Stimulated activated naive CD8-positive, alpha-beta T cell treated with anti-CD3 and anti-CD28 coated beads, Interleukin-15, Interleukin-2, amounts not matched to agents 100 ng/mL and 50 ng/mL, for 24 hours (primary cell): ENCODE measurements around the gene CACHD1.

Experiments used
- H3K27ac Mint-ChIP-seq: one replicate; pipeline ENCODE4 v1.8.0; 2021; ENCODE audit warnings: mild to moderate bottlenecking, mixed read lengths
- H3K27me3 Mint-ChIP-seq: one replicate; pipeline ENCODE4 v1.8.0; 2021; ENCODE audit warnings: mixed read lengths
- H3K36me3 Mint-ChIP-seq: one replicate; pipeline ENCODE4 v1.8.0; 2021; ENCODE audit warnings: low read depth, mixed read lengths
- H3K4me1 Mint-ChIP-seq: one replicate; pipeline ENCODE4 v1.8.0; 2021; ENCODE audit warnings: low read depth, mixed read lengths
- H3K4me3 Mint-ChIP-seq: one replicate; pipeline ENCODE4 v1.8.0; 2021; ENCODE audit warnings: mild to moderate bottlenecking, mixed read lengths
- H3K9me3 Mint-ChIP-seq: one replicate; pipeline ENCODE4 v1.8.0; 2021; ENCODE audit warnings: mixed read lengths

Gene CACHD1

GRCh38 chr1:64482128-64482527 lies 12.2 kb downstream of the CACHD1 start:
- Mint-ChIP-seq H3K27ac (no peak overlapping the region), H3K27me3 (no peaks in the 10 kb centered on the region), H3K9me3 (no peaks in the 10 kb centered on the region), H3K36me3 (no peaks in the 10 kb centered on the region), H3K4me3 (no peak overlapping the region), H3K4me1 (no peaks in the 10 kb centered on the region)

DNA sequence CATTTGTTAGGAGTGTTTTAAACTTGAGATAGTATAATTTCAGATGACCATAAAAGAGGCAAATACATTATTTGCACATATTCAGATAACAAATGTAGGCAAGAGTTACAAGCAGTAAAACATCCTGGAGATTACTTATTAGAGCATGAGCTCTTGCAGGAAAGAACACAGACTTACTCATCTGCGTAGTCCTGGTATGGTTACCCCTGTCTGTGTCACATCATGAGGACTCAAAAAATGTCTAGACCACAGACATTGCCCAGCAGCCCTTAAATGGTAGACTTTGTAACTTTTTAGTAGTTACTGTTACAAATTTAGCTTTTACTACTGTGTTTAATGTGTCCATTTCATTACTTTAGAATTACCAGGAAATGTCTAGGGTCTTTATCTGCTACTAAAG lies 12.8 kb downstream of the CACHD1 start:
- Mint-ChIP-seq H3K9me3 (no peaks in the 10 kb centered on the region), H3K4me1 (no peaks in the 10 kb centered on the region), H3K27me3 (no peaks in the 10 kb centered on the region), H3K27ac (no peak overlapping the region), H3K36me3 (no peaks in the 10 kb centered on the region), H3K4me3 (no peak overlapping the region)

- H3K36me3 Mint-ChIP-seq = no peaks in the 10 kb centered on the region
- H3K27me3 Mint-ChIP-seq = no peaks in the 10 kb centered on the region
- no peaks in the 10 kb centered on the region for H3K9me3 Mint-ChIP-seq
- H3K4me3 Mint-ChIP-seq = no peak overlapping the region
- H3K27ac Mint-ChIP-seq = no peak overlapping the region
- no peaks in the 10 kb centered on the region for H3K4me1 Mint-ChIP-seq
Observed at GRCh38 chr1:64483731-64484414, 13.9 kb downstream of the CACHD1 start.

DNA sequence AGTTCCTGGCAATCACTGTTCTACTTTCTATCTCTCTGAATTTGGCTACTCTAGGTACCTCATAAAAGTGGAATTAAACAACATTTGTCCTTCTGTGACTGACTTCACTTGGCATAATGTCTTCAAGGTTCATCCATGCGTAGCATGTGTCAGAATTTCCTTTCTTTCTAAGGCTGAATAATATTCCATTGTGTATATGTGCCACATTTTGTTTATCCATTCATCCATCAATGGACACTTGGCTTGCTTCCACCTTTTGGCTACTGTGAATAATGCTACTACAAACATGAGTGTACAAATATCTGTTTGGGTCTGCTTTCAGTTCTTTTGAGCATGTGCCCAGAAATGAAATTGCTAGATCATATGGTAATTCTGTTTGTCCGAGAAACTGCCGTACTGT lies 14.7 kb downstream of the CACHD1 start:
- Mint-ChIP-seq H3K4me1 (no peaks in the 10 kb centered on the region), H3K9me3 (no peaks in the 10 kb centered on the region)

GRCh38 chr1:64486193-64486592 lies 16.3 kb downstream of the CACHD1 start:
- H3K4me3 Mint-ChIP-seq = no peak overlapping the region
- H3K27me3 Mint-ChIP-seq = no peaks in the 10 kb centered on the region
- no peak overlapping the region for H3K27ac Mint-ChIP-seq
- H3K36me3 Mint-ChIP-seq = no peaks in the 10 kb centered on the region
- peaks cover 7% of the 10 kb centered on the region for H3K4me1 Mint-ChIP-seq
- H3K9me3 Mint-ChIP-seq = no peaks in the 10 kb centered on the region

More for the DNA sequence above, 14.7 kb downstream of the CACHD1 start:
- Mint-ChIP-seq H3K27me3 (no peaks in the 10 kb centered on the region), H3K4me3 (no peak overlapping the region), H3K36me3 (no peaks in the 10 kb centered on the region), H3K27ac (no peak overlapping the region)

GRCh38 chr1:64487061-64487460 lies 17.1 kb downstream of the CACHD1 start:
- peaks cover 7% of the 10 kb centered on the region for H3K4me1 Mint-ChIP-seq
- H3K9me3 Mint-ChIP-seq = no peaks in the 10 kb centered on the region
- no peak overlapping the region for H3K4me3 Mint-ChIP-seq
- no peaks in the 10 kb centered on the region for H3K27me3 Mint-ChIP-seq
- H3K36me3 Mint-ChIP-seq = no peaks in the 10 kb centered on the region
- H3K27ac Mint-ChIP-seq = no peak overlapping the region

- Mint-ChIP-seq H3K36me3 (no peaks in the 10 kb centered on the region), H3K4me3 (no peak overlapping the region), H3K4me1 (peaks cover 7% of the 10 kb centered on the region), H3K27me3 (peaks cover 4% of the 10 kb centered on the region), H3K27ac (no peak overlapping the region), H3K9me3 (no peaks in the 10 kb centered on the region)
Observed at GRCh38 chr1:64488862-64489261, 18.9 kb downstream of the CACHD1 start.

GRCh38 chr1:64489707-64490106 lies 19.8 kb downstream of the CACHD1 start:
- Mint-ChIP-seq H3K27me3 (peaks cover 5% of the 10 kb centered on the region), H3K4me3 (no peak overlapping the region), H3K4me1 (peaks cover 9% of the 10 kb centered on the region), H3K36me3 (no peaks in the 10 kb centered on the region), H3K9me3 (no peaks in the 10 kb centered on the region), H3K27ac (no peak overlapping the region)

DNA sequence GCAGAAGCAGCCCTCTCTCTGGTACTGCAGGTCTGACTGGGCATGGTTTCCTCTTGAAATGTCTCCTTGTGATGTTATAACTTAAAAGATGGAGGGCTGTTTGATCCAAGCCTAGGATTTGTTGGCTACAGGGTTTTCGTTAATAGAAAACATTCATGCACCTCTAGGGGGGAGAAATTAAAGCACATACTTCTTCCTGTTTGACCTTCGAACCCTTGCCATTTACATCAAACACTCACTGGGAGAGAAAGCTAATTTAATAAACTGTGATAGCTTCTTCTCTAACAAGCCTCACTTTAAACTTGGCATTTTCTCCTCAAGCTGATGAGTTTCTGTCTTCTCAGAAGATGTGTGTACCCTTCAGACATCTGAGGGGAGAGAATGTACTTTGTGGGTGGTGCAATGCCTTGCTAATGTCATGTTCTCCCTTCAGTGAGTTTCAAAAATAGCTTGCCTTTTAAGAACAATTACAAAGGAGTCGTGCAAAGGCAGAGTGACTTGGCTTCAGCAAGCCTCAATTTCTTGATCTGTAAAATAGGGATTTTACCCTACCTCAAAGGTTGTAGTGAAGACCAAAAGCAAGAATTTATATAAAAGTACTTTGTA lies 20.4 kb downstream of the CACHD1 start:
- Mint-ChIP-seq H3K27ac (no peak overlapping the region), H3K27me3 (peaks cover 8% of the 10 kb centered on the region), H3K36me3 (no peaks in the 10 kb centered on the region), H3K4me3 (no peak overlapping the region), H3K9me3 (no peaks in the 10 kb centered on the region), H3K4me1 (peaks cover 12% of the 10 kb centered on the region)

DNA sequence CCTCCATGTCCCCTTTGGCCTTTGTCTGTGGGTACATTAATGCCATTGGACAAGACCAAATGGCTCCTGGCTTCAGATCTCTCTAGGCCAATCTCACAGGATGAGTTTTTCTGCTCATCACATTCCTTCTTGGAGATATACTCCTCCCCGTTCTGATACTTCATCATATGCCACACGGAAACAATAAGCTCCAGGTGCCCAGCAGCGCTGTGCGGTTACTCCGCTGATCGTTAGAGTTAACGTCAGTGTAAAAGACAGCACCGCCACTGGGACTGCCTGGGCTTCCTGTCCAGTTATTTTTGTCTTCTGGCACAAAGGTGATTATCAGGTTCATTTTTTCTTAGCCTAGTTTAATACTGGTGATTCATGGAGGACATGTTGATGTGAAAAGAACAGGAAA lies 22.5 kb downstream of the CACHD1 start:
- H3K27me3 Mint-ChIP-seq = peaks cover 18% of the 10 kb centered on the region
- H3K36me3 Mint-ChIP-seq = no peaks in the 10 kb centered on the region
- H3K4me3 Mint-ChIP-seq = no peak overlapping the region
- no peaks in the 10 kb centered on the region for H3K9me3 Mint-ChIP-seq
- peaks cover 12% of the 10 kb centered on the region for H3K4me1 Mint-ChIP-seq
- no peak overlapping the region for H3K27ac Mint-ChIP-seq

DNA sequence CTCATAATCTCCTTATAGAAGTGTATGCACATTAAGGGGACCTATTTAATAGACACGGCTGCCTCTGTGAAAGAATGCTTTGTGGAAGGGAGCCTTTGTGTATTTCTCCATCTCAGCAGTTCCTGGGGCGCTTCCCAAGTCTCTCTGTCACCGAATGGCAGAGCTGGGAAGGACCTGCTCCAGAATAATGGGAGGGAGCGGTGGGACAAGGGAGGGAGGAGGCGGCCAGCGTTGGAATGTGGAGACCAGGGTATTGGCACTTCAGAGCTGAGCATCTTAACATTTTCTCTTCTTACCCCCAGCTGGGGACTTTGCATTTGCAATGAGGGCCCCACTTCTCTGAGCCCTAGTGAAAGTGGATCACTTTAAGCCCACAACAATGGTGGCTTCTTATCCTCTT lies 23.9 kb downstream of the CACHD1 start:
- Mint-ChIP-seq H3K27ac (no peak overlapping the region), H3K9me3 (no peaks in the 10 kb centered on the region), H3K36me3 (no peaks in the 10 kb centered on the region), H3K27me3 (peaks cover 18% of the 10 kb centered on the region), H3K4me1 (peaks cover 12% of the 10 kb centered on the region), H3K4me3 (no peak overlapping the region)

DNA sequence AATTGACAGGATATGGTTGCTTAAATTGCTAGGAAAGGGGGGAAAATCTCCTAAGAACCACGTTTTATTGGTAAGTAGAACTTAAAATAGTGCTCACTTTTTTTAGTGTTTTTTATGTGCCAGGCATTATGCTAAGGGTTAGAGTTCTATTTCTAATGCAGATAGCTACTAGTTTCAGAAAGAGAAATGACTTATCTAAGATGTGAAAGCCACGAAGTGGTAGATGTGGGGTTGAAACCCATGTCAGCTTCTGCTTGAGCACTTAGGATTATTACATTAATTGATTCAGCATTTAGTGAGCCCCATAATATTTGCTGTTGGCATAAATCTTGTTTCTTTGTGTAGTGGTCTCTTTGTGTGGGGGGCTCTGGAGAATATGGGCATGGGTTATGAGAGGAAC lies 24.7 kb downstream of the CACHD1 start:
- H3K27ac Mint-ChIP-seq = no peak overlapping the region
- H3K4me3 Mint-ChIP-seq = no peak overlapping the region
- no peaks in the 10 kb centered on the region for H3K9me3 Mint-ChIP-seq
- H3K27me3 Mint-ChIP-seq = peaks cover 18% of the 10 kb centered on the region
- H3K4me1 Mint-ChIP-seq = peaks cover 12% of the 10 kb centered on the region
- H3K36me3 Mint-ChIP-seq = no peaks in the 10 kb centered on the region

GRCh38 chr1:64495878-64496277 lies 25.9 kb downstream of the CACHD1 start:
- no peaks in the 10 kb centered on the region for H3K9me3 Mint-ChIP-seq
- no peak overlapping the region for H3K4me3 Mint-ChIP-seq
- H3K4me1 Mint-ChIP-seq = peaks cover 4% of the 10 kb centered on the region
- no peak overlapping the region for H3K27ac Mint-ChIP-seq
- peaks cover 18% of the 10 kb centered on the region for H3K27me3 Mint-ChIP-seq
- H3K36me3 Mint-ChIP-seq = no peaks in the 10 kb centered on the region

GRCh38 chr1:64496606-64497005 lies 26.7 kb downstream of the CACHD1 start:
- Mint-ChIP-seq H3K27ac (no peak overlapping the region), H3K4me3 (no peak overlapping the region), H3K9me3 (no peaks in the 10 kb centered on the region), H3K4me1 (peaks cover 4% of the 10 kb centered on the region), H3K36me3 (no peaks in the 10 kb centered on the region), H3K27me3 (peaks cover 18% of the 10 kb centered on the region)

- Mint-ChIP-seq H3K27ac (no peak overlapping the region), H3K9me3 (no peaks in the 10 kb centered on the region), H3K36me3 (no peaks in the 10 kb centered on the region), H3K27me3 (peaks cover 18% of the 10 kb centered on the region), H3K4me3 (no peak overlapping the region), H3K4me1 (peaks cover 4% of the 10 kb centered on the region)
Observed at GRCh38 chr1:64497088-64497883, 27.4 kb downstream of the CACHD1 start.
